Epithelial cell of esophagus (primary cell): ENCODE measurements around the gene NAT9.
A peak's percentile ranks its signal among the peaks of the same experiment; 100 is the strongest.

Experiments used
- DNase-seq: peaks from one replicate; pipeline ENCODE4 v3.0.0; 2010; ENCODE audit warnings: low read depth
- H3K4me3 ChIP-seq: 2 replicates; pipeline ENCODE4 v1.5.1; 2011; ENCODE audit warnings: mild to moderate bottlenecking, low read length, control low read depth
- CTCF ChIP-seq: IDR thresholded peaks from 2 replicates; pipeline ENCODE4 v1.5.1; 2011; ENCODE audit warnings: low read depth, mild to moderate bottlenecking, low read length, control low read depth, inconsistent platforms; ENCODE audit not compliant: insufficient read depth; ENCODE audit errors: missing control alignments

NAT9 gene

GRCh38 chr17:74818291-74818938, 42.3 kb upstream of the NAT9 start:
- TF ChIP-seq CTCF = no peak
- DNase-seq = no peak
- no peak overlapping the region for H3K4me3 ChIP-seq

GRCh38 chr17:74816905-74817620, 40.9 kb upstream of the NAT9 start:
- no peak for TF ChIP-seq CTCF
- no peak overlapping the region for H3K4me3 ChIP-seq
- no peak for DNase-seq

- no peak for DNase-seq
Measured at GRCh38 chr17:74815550-74816370, 39.6 kb upstream of the NAT9 start.

GRCh38 chr17:74815067-74815466, 38.9 kb upstream of the NAT9 start:
- H3K4me3 ChIP-seq = no peak overlapping the region
- DNase-seq = no peak
- TF ChIP-seq CTCF = no peak

More at GRCh38 chr17:74815550-74816370, 39.6 kb upstream of the NAT9 start:
- no peak overlapping the region for H3K4me3 ChIP-seq
- TF ChIP-seq CTCF = peak; percentile 26

GRCh38 chr17:74814453-74814852, 38.3 kb upstream of the NAT9 start:
- TF ChIP-seq CTCF = peak; percentile 9
- no peak overlapping the region for H3K4me3 ChIP-seq
- DNase-seq = peak; percentile 4

GRCh38 chr17:74812109-74813009, 36.2 kb upstream of the NAT9 start:
- no peak for TF ChIP-seq CTCF
- DNase-seq = no peak

More at GRCh38 chr17:74812109-74813009, 36.2 kb upstream of the NAT9 start:
- no peak overlapping the region for H3K4me3 ChIP-seq
